ENCODE results near the gene FIG4. TPM values are rescaled to one million over a fixed set of nuclear protein-coding genes. Genes with fewer than 3 reads are reported as not detected.

FIG4 gene
- total and polyA plus RNA-seq, 2 donors (not counting 1 experiment from before 2014, with no cell fraction given) = 21.1 to 38.3 TPM

DNA sequence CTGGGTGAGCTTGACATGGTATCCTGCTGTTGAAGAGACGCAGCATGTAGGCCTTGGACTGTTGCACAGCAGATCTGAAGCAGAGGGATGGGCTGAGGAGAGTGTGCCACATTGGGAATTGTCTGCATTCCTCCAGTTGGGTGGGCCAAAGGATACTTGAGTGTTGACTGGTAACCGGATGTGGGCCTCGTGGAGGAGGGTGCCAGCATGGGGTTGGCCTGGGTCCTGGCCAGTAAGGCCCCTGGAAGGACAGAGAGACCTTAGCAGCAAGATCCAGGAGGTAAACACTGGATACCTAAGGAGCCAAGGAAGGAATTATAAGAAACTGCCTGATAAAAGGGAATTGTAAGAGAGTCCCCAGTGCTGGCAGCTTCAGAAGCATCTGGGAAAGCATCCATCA is 76.9 kb downstream of the FIG4 start:
- Histone ChIP-seq H3K27me3 (ENCODE audit: control insufficient read depth, insufficient read depth, low read length) (no peaks in the 10 kb centered on the region), H3K4me2 (ENCODE audit: extremely low read depth, insufficient read depth, low read length) (no peak overlapping the region), H3K36me3 (ENCODE audit: control insufficient read depth, insufficient read depth, low read length) (no peaks in the 10 kb centered on the region), H3K9me3 (ENCODE audit: control insufficient read depth, insufficient read depth, low read depth, low read length) (no peaks in the 10 kb centered on the region), H3K4me3 (replicated peaks in 1 of 4; ENCODE audit: control extremely low read depth in 1 of 4, insufficient read depth in 1 of 4, low read depth in 3 of 4, low read length in 4 of 4) (no peak overlapping the region), H3K9ac (ENCODE audit: insufficient read depth, low read length) (no peak overlapping the region), H4K20me1 (ENCODE audit: control insufficient read depth, extremely low read depth, insufficient read depth, low read length) (no peaks in the 10 kb centered on the region), H3K79me2 (ENCODE audit: control insufficient read depth, insufficient read depth, low read length) (no peaks in the 10 kb centered on the region), H2AFZ (ENCODE audit: low read length) (no peak overlapping the region), H3K4me1 (ENCODE audit: control insufficient read depth, extremely low read depth, insufficient read depth, low read length) (peaks cover 2% of the 10 kb centered on the region), H3K27ac (ENCODE audit: insufficient read depth, low read length) (peak overlapping the region; percentile 1)
- peak; percentile 15 to 73 for DNase-seq (ENCODE audit: low read depth in 2 of 2)
- TF ChIP-seq EZH2 (IDR thresholded peaks at IDR 0.05; ENCODE audit: low read length, missing control alignments) = no peak
- TF ChIP-seq, protein P1, sequence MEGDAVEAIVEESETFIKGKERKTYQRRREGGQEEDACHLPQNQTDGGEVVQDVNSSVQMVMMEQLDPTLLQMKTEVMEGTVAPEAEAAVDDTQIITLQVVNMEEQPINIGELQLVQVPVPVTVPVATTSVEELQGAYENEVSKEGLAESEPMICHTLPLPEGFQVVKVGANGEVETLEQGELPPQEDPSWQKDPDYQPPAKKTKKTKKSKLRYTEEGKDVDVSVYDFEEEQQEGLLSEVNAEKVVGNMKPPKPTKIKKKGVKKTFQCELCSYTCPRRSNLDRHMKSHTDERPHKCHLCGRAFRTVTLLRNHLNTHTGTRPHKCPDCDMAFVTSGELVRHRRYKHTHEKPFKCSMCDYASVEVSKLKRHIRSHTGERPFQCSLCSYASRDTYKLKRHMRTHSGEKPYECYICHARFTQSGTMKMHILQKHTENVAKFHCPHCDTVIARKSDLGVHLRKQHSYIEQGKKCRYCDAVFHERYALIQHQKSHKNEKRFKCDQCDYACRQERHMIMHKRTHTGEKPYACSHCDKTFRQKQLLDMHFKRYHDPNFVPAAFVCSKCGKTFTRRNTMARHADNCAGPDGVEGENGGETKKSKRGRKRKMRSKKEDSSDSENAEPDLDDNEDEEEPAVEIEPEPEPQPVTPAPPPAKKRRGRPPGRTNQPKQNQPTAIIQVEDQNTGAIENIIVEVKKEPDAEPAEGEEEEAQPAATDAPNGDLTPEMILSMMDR (conservative IDR thresholded peaks at IDR 0.05 in 1 of 2, IDR thresholded peaks at IDR 0.05 in 1 of 2; ENCODE audit: low read depth in 1 of 2, low read length in 2 of 2) = no peak

DNA sequence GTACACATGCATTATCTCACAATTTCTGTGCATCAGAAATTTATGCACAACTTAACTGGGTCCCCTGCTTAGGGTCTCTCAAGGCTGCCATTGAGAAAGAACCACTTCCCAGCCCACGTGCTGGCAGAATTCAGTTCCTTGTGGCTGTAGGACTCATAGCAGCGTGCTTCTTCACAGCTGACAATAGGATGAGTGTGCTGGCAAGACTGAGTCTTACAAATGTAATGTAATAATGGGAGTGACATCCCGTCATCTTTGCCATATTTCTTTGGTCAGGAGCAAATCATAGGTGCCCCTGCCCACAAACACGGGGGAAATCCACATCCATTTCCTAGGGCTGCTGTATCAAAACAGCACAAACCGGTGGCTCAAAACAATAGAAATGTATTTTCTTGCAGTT is 77.4 kb downstream of the FIG4 start:
- Histone ChIP-seq H3K36me3 (ENCODE audit: control insufficient read depth, insufficient read depth, low read length) (no peaks in the 10 kb centered on the region), H2AFZ (ENCODE audit: low read length) (no peak overlapping the region), H3K4me2 (ENCODE audit: extremely low read depth, insufficient read depth, low read length) (no peak overlapping the region), H3K79me2 (ENCODE audit: control insufficient read depth, insufficient read depth, low read length) (no peaks in the 10 kb centered on the region), H3K4me1 (ENCODE audit: control insufficient read depth, extremely low read depth, insufficient read depth, low read length) (peaks cover 4% of the 10 kb centered on the region), H3K27me3 (ENCODE audit: control insufficient read depth, insufficient read depth, low read length) (no peaks in the 10 kb centered on the region), H3K9ac (ENCODE audit: insufficient read depth, low read length) (no peak overlapping the region), H4K20me1 (ENCODE audit: control insufficient read depth, extremely low read depth, insufficient read depth, low read length) (no peaks in the 10 kb centered on the region), H3K9me3 (ENCODE audit: control insufficient read depth, insufficient read depth, low read depth, low read length) (no peaks in the 10 kb centered on the region), H3K4me3 (replicated peaks in 1 of 4; ENCODE audit: control extremely low read depth in 1 of 4, insufficient read depth in 1 of 4, low read depth in 3 of 4, low read length in 4 of 4) (no peak overlapping the region), H3K27ac (ENCODE audit: insufficient read depth, low read length) (no peak overlapping the region)
- TF ChIP-seq, protein P1 (conservative IDR thresholded peaks at IDR 0.05 in 1 of 2, IDR thresholded peaks at IDR 0.05 in 1 of 2; ENCODE audit: low read depth in 1 of 2, low read length in 2 of 2) = no peak
- no peak for TF ChIP-seq EZH2 (IDR thresholded peaks at IDR 0.05; ENCODE audit: low read length, missing control alignments)
- peak; percentile 18 to 79 for DNase-seq (ENCODE audit: low read depth in 2 of 2)

DNA sequence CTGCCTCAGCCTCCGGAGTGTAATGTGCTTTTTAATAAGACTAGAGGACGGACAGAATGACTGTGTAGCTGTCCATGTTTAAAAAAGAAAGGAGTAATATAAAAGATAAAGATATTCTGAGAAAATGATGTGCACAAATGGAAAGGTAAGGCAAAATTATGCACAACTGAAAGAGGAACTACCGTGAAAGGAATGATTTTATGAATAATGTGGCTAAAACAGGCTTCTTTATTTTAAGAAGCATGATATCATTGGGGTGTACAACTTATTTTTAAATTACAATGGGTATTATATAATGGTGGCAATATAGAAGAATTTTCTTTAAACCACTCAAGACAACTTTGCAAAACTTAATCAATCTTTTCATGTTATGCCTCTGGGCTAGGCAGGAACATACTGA is 78.1 kb downstream of the FIG4 start:
- H2AFZ ChIP-seq (ENCODE audit: low read length) = no peak overlapping the region
- no peaks in the 10 kb centered on the region for H3K27me3 ChIP-seq (ENCODE audit: control insufficient read depth, insufficient read depth, low read length)
- H3K4me1 ChIP-seq (ENCODE audit: control insufficient read depth, extremely low read depth, insufficient read depth, low read length) = peaks cover 5% of the 10 kb centered on the region
- H3K9ac ChIP-seq (ENCODE audit: insufficient read depth, low read length) = no peak overlapping the region
- H3K9me3 ChIP-seq (ENCODE audit: control insufficient read depth, insufficient read depth, low read depth, low read length) = no peaks in the 10 kb centered on the region
- no peak overlapping the region for H3K4me2 ChIP-seq (ENCODE audit: extremely low read depth, insufficient read depth, low read length)
- H3K27ac ChIP-seq (ENCODE audit: insufficient read depth, low read length) = no peak overlapping the region
- DNase-seq (ENCODE audit: low read depth in 2 of 2) = no peak
- no peak overlapping the region for H3K4me3 ChIP-seq (replicated peaks in 1 of 4; ENCODE audit: control extremely low read depth in 1 of 4, insufficient read depth in 1 of 4, low read depth in 3 of 4, low read length in 4 of 4)
- H3K79me2 ChIP-seq (ENCODE audit: control insufficient read depth, insufficient read depth, low read length) = no peaks in the 10 kb centered on the region
- no peak for TF ChIP-seq EZH2 (IDR thresholded peaks at IDR 0.05; ENCODE audit: low read length, missing control alignments)
- TF ChIP-seq, protein P1 (conservative IDR thresholded peaks at IDR 0.05 in 1 of 2, IDR thresholded peaks at IDR 0.05 in 1 of 2; ENCODE audit: low read depth in 1 of 2, low read length in 2 of 2) = no peak
- no peaks in the 10 kb centered on the region for H4K20me1 ChIP-seq (ENCODE audit: control insufficient read depth, extremely low read depth, insufficient read depth, low read length)
- no peaks in the 10 kb centered on the region for H3K36me3 ChIP-seq (ENCODE audit: control insufficient read depth, insufficient read depth, low read length)
